ENCODE data around the gene PRXL2A.
"Not testable (repeated sequence)": the region's sequence is repeated elsewhere in the genome, so short reads cannot be mapped to it uniquely, and the experiment has no call there.

Gene PRXL2A

GRCh38 chr10:80408242-80409101 lies at the start of gene PRXL2A:
TSS of gene PRXL2A (plus strand) at chr10:80408551. CDS start at chr10:80420468, 11,917 bp downstream.
- DNase-seq, result peak; percentile 95

GRCh38 chr10:80358925-80359324 lies 49.4 kb upstream of the PRXL2A start:
- DNase-seq, result not testable (repeated sequence)

GRCh38 chr10:80359644-80360043 lies 48.7 kb upstream of the PRXL2A start:
- no peak for DNase-seq

- no peak for DNase-seq
Measured at GRCh38 chr10:80365510-80365909, 42.8 kb upstream of the PRXL2A start.

DNA sequence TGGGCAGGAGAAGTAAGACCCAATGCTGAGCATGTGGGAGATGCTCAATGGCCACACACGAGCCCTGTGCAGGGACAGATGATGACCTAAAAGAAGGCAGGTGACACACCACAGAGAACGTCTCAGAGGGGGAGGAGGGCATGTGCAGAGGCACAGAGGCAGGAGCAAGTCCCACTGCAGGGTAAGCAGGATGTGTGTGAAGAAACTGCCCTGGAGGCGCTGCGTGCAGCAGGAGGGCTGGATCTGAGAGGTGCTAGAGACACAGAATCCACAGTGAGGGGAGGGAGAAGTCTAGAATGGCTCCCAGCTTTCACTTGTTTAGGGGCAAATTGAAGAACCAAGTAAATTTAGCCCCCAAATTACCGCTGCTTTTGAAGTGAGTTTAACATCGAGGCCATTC lies 36.9 kb upstream of the PRXL2A start:
- DNase-seq, result no peak

- DNase-seq, result peak; percentile 70
Measured at GRCh38 chr10:80372675-80373074, 35.7 kb upstream of the PRXL2A start.

DNA sequence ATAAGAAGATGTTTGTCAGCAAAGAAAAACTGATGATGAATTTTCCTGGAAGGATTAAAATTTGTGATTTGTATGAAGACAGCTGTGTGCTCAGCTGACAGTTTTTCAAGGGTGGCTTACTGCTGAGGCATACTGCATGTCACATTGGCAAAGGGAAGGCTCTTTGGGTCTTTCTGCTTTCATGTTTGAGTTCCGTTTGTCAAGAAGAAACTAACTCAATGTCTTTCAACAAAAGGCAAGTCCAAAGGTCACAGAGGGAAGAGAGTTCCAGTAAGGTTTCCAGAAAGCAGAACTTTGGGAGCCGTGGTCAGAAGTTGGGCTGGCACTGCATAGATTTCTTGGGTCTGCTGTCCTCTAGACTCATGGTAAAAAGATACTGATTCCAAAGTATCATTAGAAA lies 34.8 kb upstream of the PRXL2A start:
- DNase-seq, result no peak

- DNase-seq, result no peak
Measured at GRCh38 chr10:80379701-80380100, 28.6 kb upstream of the PRXL2A start.

- DNase-seq, result no peak
Measured at GRCh38 chr10:80380185-80380584, 28.2 kb upstream of the PRXL2A start.

- peak; percentile 38 for DNase-seq
Measured at GRCh38 chr10:80382989-80383388, 25.4 kb upstream of the PRXL2A start.

- no peak for DNase-seq
Measured at GRCh38 chr10:80390740-80391139, 17.6 kb upstream of the PRXL2A start.

GRCh38 chr10:80392250-80392649 lies 16.1 kb upstream of the PRXL2A start:
- no peak for DNase-seq

- DNase-seq, result no peak
Measured at GRCh38 chr10:80394358-80394916, 13.9 kb upstream of the PRXL2A start.

DNA sequence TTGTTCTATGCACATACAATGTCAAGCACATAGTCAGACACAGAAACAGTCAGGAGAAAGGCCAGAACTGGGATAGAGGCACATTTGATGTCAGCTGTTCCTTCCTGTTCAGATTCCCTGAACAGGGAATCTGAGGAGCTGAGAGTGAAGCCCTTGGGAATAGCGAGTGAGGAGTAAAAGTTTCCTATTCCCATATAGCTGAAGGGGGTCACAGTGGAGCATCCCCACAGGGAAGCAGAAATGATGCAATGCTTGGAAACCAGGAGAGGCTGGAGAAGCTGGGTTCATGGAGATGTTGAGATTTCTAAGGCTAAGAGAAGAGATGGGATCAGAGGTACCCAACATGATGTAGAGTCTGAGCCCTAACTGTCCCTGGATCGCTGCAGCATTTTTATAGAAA lies 11.3 kb upstream of the PRXL2A start:
- no peak for DNase-seq

DNA sequence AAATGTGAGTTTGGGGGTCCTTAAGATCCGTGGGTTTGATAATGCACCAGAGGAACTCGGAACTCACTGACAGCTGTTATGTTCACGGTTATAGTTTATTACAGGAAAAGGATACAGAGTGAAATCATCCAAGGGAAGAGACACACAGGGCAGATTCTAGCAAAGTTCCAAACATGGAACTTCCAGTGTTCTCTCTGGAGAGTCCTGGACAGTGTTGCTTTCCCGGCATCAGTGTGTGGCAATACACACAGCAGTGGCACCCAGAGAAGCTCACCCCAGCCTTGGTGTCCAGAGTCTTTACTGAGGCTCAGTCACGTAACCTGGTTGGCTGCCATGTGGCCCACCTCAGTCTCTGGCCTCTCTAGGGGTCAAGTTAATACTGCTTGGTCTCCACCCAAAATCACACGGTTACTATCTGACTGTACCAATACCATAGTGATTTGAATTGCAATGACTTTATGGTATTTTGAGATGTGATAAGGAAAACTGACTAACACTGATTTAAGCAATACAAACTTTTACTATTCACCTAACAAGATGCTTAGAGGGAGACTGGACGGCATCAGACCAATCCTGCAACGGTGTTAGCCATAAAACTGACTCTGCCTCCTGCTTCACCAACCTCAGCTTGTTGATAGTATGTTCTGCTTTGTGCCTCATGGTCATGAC lies 8.1 kb upstream of the PRXL2A start:
- no peak for DNase-seq

GRCh38 chr10:80405035-80405434 lies 3.3 kb upstream of the PRXL2A start:
- no peak for DNase-seq

DNA sequence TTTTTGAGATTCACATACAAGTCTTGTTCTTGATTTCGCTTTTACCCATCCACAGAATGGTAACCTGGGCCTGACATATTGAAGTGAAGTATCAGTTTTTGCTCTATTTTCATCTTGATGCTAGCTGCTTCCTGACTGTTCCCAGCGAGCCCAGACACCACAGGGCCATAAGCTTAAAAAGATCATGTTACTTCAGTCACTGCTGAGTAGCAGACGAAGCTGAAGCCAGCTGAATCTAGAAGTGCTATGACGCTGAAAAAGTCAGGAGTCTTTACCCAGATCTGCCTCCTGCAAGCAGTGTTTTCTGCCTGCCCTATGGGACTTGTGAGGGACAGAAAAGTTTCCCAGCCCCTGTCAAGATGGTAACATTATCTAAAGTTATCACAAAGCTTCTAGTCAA lies 2.7 kb upstream of the PRXL2A start:
- no peak for DNase-seq

- no peak for DNase-seq
Measured at GRCh38 chr10:80406204-80406603, 2.1 kb upstream of the PRXL2A start.

- DNase-seq, result peak; percentile 92
Measured at GRCh38 chr10:80407812-80408241, 524 bp upstream of the PRXL2A start.

GRCh38 chr10:80409121-80409520 lies 770 bp downstream of the PRXL2A start:
- DNase-seq, result no peak

DNA sequence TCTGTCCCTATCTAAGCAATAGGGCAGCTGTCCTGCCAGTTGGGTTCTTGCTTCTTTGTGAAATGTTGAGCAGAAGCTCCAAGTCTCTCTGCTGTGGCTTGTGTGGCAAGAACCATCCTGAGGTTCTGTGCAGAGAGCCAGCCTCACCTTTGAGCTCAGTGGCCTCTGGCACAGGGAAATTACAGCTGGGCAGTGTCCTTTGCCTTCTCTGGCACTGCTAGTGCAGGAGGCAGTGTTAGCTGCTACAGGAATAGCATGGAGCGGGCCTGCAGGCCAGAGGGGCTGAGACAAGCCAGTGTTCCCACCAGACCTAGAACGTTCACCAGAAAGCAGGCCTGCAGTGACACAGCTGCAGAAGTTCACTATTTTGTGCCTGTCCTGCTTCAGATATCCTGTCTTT lies 1.8 kb downstream of the PRXL2A start:
- DNase-seq, result peak; percentile 16

GRCh38 chr10:80410578-80411145 lies 2.3 kb downstream of the PRXL2A start:
- DNase-seq, result no peak

DNA sequence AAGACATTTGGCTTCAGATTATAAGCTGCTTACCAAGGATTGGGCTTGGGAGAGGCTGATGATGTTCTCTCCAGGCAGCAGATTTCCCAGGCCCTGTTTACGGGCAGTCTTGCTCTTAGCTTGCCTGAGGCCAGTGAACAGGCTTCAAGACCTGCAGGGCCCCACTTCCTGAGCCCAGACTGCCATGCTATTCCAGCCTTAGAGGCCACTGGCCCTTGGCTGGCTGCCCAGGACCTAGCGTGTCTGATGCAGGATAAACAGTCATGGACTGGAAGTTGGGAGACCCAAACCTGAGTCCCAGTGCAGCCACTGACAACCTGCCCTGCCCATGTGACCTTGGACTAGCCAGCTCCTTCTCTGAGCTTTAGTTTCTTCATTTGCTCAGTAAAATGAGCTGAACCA lies 2.9 kb downstream of the PRXL2A start:
- peak; percentile 20 for DNase-seq

All from retina (tissue), 1 donor.